GM23248 (cell line): ENCODE results near the gene CAMK1D.

ENCODE experiments used
- EZH2 ChIP-seq: fragments of 200-600 bp; sonication (generic); IDR thresholded peaks from 2 replicates; pipeline ENCODE4 v1.6.1; 2018; ENCODE audit warnings: antibody characterized with exemption, mild to moderate bottlenecking; ENCODE audit not compliant: insufficient read depth, poor library complexity, severe bottlenecking
- EZH2phosphoT487 ChIP-seq: fragments of 200-600 bp; sonication (generic); IDR thresholded peaks from 2 replicates; pipeline ENCODE4 v1.6.1; 2018; ENCODE audit warnings: antibody characterized with exemption, moderate library complexity, mild to moderate bottlenecking, low read depth; ENCODE audit not compliant: insufficient read depth

GRCh38 chr10:12660812-12661211 lies 311.5 kb downstream of the CAMK1D start:
- no peak for TF ChIP-seq EZH2
- no peak for TF ChIP-seq EZH2phosphoT487
